ENCODE results near the gene TEX2. TPM values are rescaled to one million over a fixed set of nuclear protein-coding genes. Genes with fewer than 3 reads are reported as not detected.
A peak's percentile ranks its signal among the peaks of the same experiment; 100 is the strongest.

Gene TEX2
- 10 to 100 TPM; 24.3 to 26.1 (median 24.6) TPM for polyA plus RNA-seq (ENCODE audit: insufficient read length in 3 of 3)
- long read RNA-seq, donor 1, full-length matches to known transcripts = 2 of 2 reads
- long read RNA-seq, donor 1, partial matches to known transcripts = 0 of 2 reads
- long read RNA-seq, donor 1, other reads (novel, unspliced or antisense) = 0 of 2 reads
- long read RNA-seq, donor 2, full-length matches to known transcripts = 1 of 1 reads
- long read RNA-seq, donor 2, partial matches to known transcripts = 0 of 1 reads
- long read RNA-seq, donor 2, other reads (novel, unspliced or antisense) = 0 of 1 reads
- long read RNA-seq, donor 3, full-length matches to known transcripts = 2 of 7 reads
- long read RNA-seq, donor 3, partial matches to known transcripts = 5 of 7 reads
- long read RNA-seq, donor 3, other reads (novel, unspliced or antisense) = 0 of 7 reads
- long read RNA-seq, donor 4, full-length matches to known transcripts = 2 of 2 reads
- long read RNA-seq, donor 4, partial matches to known transcripts = 0 of 2 reads
- long read RNA-seq, donor 4, other reads (novel, unspliced or antisense) = 0 of 2 reads
- long read RNA-seq, donor 5 = 0 reads
- long read RNA-seq, donor 6 = 0 reads
- long read RNA-seq, donor 7, full-length matches to known transcripts = 2 of 7 reads
- long read RNA-seq, donor 7, partial matches to known transcripts = 5 of 7 reads
- long read RNA-seq, donor 7, other reads (novel, unspliced or antisense) = 0 of 7 reads
- long read RNA-seq, donor 8 = 0 reads
- long read RNA-seq, donor 9, full-length matches to known transcripts = 2 of 2 reads
- long read RNA-seq, donor 9, partial matches to known transcripts = 0 of 2 reads
- long read RNA-seq, donor 9, other reads (novel, unspliced or antisense) = 0 of 2 reads
- long read RNA-seq, donor 10 = 0 reads
- long read RNA-seq, donor 11 = 0 reads
- long read RNA-seq, donor 12 = 0 reads
- long read RNA-seq, donor 13 = 0 reads
- long read RNA-seq, donor 14 = 0 reads
- long read RNA-seq, donor 15, full-length matches to known transcripts = 2 of 2 reads
- long read RNA-seq, donor 15, partial matches to known transcripts = 0 of 2 reads
- long read RNA-seq, donor 15, other reads (novel, unspliced or antisense) = 0 of 2 reads
- long read RNA-seq, donor 16, full-length matches to known transcripts = 2 of 2 reads
- long read RNA-seq, donor 16, partial matches to known transcripts = 0 of 2 reads
- long read RNA-seq, donor 16, other reads (novel, unspliced or antisense) = 0 of 2 reads

GRCh38 chr17:64263000-64263766 lies at the start of gene TEX2:
TSS of gene TEX2 (minus strand) at chr17:64263260. CDS start at chr17:64214217, 49,043 bp downstream.
- DNase-seq (ENCODE audit: extremely low read depth in 1 of 11, low read depth in 9 of 11, low spot score in 4 of 11) = peak in 10 of 11 donors; percentile 61 to 90 (median 76)

- no peak for DNase-seq (ENCODE audit: extremely low read depth in 1 of 11, low read depth in 9 of 11, low spot score in 4 of 11)
These were observed 46.6 kb upstream of the TEX2 start for GRCh38 chr17:64309710-64310109.

- DNase-seq (ENCODE audit: extremely low read depth in 1 of 11, low read depth in 9 of 11, low spot score in 4 of 11) = no peak
These were observed 46.0 kb upstream of the TEX2 start for GRCh38 chr17:64309021-64309420.

GRCh38 chr17:64306850-64307463 lies 43.9 kb upstream of the TEX2 start:
- peak in 5 of 11 donors; percentile 28 to 52 (median 41) for DNase-seq (ENCODE audit: extremely low read depth in 1 of 11, low read depth in 9 of 11, low spot score in 4 of 11)

- no peak for DNase-seq (ENCODE audit: extremely low read depth in 1 of 11, low read depth in 9 of 11, low spot score in 4 of 11)
These were observed 41.5 kb upstream of the TEX2 start for GRCh38 chr17:64304551-64304950.

GRCh38 chr17:64300699-64300965 lies 37.6 kb upstream of the TEX2 start:
- no peak for DNase-seq (ENCODE audit: extremely low read depth in 1 of 11, low read depth in 9 of 11, low spot score in 4 of 11)

GRCh38 chr17:64297467-64298088 lies 34.5 kb upstream of the TEX2 start:
- no peak for DNase-seq (ENCODE audit: extremely low read depth in 1 of 11, low read depth in 9 of 11, low spot score in 4 of 11)

GRCh38 chr17:64296246-64296645 lies 33.2 kb upstream of the TEX2 start:
- no peak for DNase-seq (ENCODE audit: extremely low read depth in 1 of 11, low read depth in 9 of 11, low spot score in 4 of 11)

- DNase-seq (ENCODE audit: extremely low read depth in 1 of 11, low read depth in 9 of 11, low spot score in 4 of 11) = no peak
These were observed 32.1 kb upstream of the TEX2 start for GRCh38 chr17:64295146-64295545.

- no peak for DNase-seq (ENCODE audit: extremely low read depth in 1 of 11, low read depth in 9 of 11, low spot score in 4 of 11)
These were observed 28.3 kb upstream of the TEX2 start for GRCh38 chr17:64291268-64291851.

- no peak for DNase-seq (ENCODE audit: extremely low read depth in 1 of 11, low read depth in 9 of 11, low spot score in 4 of 11)
These were observed 26.7 kb upstream of the TEX2 start for GRCh38 chr17:64289741-64290141.

GRCh38 chr17:64282753-64283080 lies 19.7 kb upstream of the TEX2 start:
- no peak for DNase-seq (ENCODE audit: extremely low read depth in 1 of 11, low read depth in 9 of 11, low spot score in 4 of 11)

- DNase-seq (ENCODE audit: extremely low read depth in 1 of 11, low read depth in 9 of 11, low spot score in 4 of 11) = peak in 5 of 11 donors; percentile 50 to 70 (median 67)
These were observed 19.1 kb upstream of the TEX2 start for GRCh38 chr17:64281962-64282752.

- DNase-seq (ENCODE audit: extremely low read depth in 1 of 11, low read depth in 9 of 11, low spot score in 4 of 11) = no peak
These were observed 15.6 kb upstream of the TEX2 start for GRCh38 chr17:64278614-64279013.

GRCh38 chr17:64277831-64278562 lies 14.9 kb upstream of the TEX2 start:
- DNase-seq (ENCODE audit: extremely low read depth in 1 of 11, low read depth in 9 of 11, low spot score in 4 of 11) = no peak

GRCh38 chr17:64276961-64277505 lies 14.0 kb upstream of the TEX2 start:
- no peak for DNase-seq (ENCODE audit: extremely low read depth in 1 of 11, low read depth in 9 of 11, low spot score in 4 of 11)
